ENCODE results near the gene ANKRD27.

ANKRD27 gene

DNA sequence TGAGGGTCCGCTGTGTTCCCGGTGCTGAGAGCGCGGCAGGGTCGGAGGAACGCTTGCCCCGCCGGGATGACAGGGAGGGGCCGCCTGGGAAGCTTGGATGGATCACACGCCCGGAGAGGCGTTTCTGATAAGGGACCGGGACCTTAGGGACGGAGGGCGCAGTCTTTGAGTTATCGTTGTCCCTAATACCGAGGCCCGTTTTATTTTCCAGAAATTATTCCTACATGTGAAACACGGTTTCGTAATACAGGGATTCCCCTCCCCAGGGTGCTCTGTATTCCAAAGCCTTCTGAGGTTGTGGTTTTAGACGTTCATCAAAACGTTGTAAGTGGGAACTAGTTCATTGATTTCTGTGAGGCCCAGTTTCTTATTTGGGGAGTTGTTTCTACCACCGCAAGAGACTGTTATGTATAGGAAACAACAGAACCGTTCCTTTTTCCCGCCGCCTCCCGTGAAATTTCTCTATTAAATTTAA, 93.2 kb downstream of the ANKRD27 start (continued):
- TF ChIP-seq ZNF776 (tag by site-specific recombination; IDR thresholded peaks at IDR 0.05; ENCODE audit: borderline replicate concordance): no peak
- TF ChIP-seq ZNF521 (tag by site-specific recombination; IDR thresholded peaks at IDR 0.05): no peak
- no peak for TF ChIP-seq ZNF785 (tag by site-specific recombination; IDR thresholded peaks at IDR 0.05)
- peak; percentile 75; the same call in 1 of the 2 replicates for TF ChIP-seq IKZF3 (tag by site-specific recombination; IDR thresholded peaks at IDR 0.05)
- TF ChIP-seq SALL2 (tag by site-specific recombination; IDR thresholded peaks at IDR 0.05; ENCODE audit: borderline replicate concordance): no peak
- TF ChIP-seq ZNF426 (tag by site-specific recombination; IDR thresholded peaks at IDR 0.05): no peak
- TF ChIP-seq ZNF529 (tag by site-specific recombination; IDR thresholded peaks at IDR 0.05; ENCODE audit: insufficient replicate concordance): no peak
- no peak for TF ChIP-seq ZNF561 (tag by site-specific recombination; IDR thresholded peaks at IDR 0.05; ENCODE audit: borderline replicate concordance)
- no peak for TF ChIP-seq ZNF140 (tag by site-specific recombination; IDR thresholded peaks at IDR 0.05)
- no peak; the same call in 1 of the 2 replicates for TF ChIP-seq ZNF707 (tag by site-specific recombination; IDR thresholded peaks at IDR 0.05)
- no peak for TF ChIP-seq ZNF623 (tag by site-specific recombination; IDR thresholded peaks at IDR 0.05)
- TF ChIP-seq ZBTB48 (tag by site-specific recombination; IDR thresholded peaks at IDR 0.05): peak; percentile 100
- TF ChIP-seq ZNF146 (tag by site-specific recombination; IDR thresholded peaks at IDR 0.05): 0 out of 2 replicates have a peak, but pooled peaks have one; percentile 8
- no peak for TF ChIP-seq ZNF214 (tag by site-specific recombination; IDR thresholded peaks at IDR 0.05; ENCODE audit: borderline replicate concordance)
- no peak for TF ChIP-seq ZNF654 (tag by site-specific recombination; IDR thresholded peaks at IDR 0.05; ENCODE audit: low read depth)
- TF ChIP-seq ZNF510 (tag by site-specific recombination; IDR thresholded peaks at IDR 0.05; ENCODE audit: insufficient replicate concordance): no peak
- no peak for TF ChIP-seq ZNF777 (tag by site-specific recombination; IDR thresholded peaks at IDR 0.05; ENCODE audit: borderline replicate concordance)
- no peak for TF ChIP-seq ZNF830 (tag by site-specific recombination; IDR thresholded peaks at IDR 0.05; ENCODE audit: low read depth)
- TF ChIP-seq, protein P1, sequence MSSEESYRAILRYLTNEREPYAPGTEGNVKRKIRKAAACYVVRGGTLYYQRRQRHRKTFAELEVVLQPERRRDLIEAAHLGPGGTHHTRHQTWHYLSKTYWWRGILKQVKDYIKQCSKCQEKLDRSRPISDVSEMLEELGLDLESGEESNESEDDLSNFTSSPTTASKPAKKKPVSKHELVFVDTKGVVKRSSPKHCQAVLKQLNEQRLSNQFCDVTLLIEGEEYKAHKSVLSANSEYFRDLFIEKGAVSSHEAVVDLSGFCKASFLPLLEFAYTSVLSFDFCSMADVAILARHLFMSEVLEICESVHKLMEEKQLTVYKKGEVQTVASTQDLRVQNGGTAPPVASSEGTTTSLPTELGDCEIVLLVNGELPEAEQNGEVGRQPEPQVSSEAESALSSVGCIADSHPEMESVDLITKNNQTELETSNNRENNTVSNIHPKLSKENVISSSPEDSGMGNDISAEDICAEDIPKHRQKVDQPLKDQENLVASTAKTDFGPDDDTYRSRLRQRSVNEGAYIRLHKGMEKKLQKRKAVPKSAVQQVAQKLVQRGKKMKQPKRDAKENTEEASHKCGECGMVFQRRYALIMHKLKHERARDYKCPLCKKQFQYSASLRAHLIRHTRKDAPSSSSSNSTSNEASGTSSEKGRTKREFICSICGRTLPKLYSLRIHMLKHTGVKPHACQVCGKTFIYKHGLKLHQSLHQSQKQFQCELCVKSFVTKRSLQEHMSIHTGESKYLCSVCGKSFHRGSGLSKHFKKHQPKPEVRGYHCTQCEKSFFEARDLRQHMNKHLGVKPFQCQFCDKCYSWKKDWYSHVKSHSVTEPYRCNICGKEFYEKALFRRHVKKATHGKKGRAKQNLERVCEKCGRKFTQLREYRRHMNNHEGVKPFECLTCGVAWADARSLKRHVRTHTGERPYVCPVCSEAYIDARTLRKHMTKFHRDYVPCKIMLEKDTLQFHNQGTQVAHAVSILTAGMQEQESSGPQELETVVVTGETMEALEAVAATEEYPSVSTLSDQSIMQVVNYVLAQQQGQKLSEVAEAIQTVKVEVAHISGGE (tag by site-specific recombination; conservative IDR thresholded peaks at IDR 0.05; ENCODE audit: low read depth): no peak
- TF ChIP-seq ZNF544 (tag by site-specific recombination; IDR thresholded peaks at IDR 0.05): no peak
- TF ChIP-seq, protein P2, sequence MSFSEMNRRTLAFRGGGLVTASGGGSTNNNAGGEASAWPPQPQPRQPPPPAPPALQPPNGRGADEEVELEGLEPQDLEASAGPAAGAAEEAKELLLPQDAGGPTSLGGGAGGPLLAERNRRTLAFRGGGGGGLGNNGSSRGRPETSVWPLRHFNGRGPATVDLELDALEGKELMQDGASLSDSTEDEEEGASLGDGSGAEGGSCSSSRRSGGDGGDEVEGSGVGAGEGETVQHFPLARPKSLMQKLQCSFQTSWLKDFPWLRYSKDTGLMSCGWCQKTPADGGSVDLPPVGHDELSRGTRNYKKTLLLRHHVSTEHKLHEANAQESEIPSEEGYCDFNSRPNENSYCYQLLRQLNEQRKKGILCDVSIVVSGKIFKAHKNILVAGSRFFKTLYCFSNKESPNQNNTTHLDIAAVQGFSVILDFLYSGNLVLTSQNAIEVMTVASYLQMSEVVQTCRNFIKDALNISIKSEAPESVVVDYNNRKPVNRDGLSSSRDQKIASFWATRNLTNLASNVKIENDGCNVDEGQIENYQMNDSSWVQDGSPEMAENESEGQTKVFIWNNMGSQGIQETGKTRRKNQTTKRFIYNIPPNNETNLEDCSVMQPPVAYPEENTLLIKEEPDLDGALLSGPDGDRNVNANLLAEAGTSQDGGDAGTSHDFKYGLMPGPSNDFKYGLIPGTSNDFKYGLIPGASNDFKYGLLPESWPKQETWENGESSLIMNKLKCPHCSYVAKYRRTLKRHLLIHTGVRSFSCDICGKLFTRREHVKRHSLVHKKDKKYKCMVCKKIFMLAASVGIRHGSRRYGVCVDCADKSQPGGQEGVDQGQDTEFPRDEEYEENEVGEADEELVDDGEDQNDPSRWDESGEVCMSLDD (tag by site-specific recombination; IDR thresholded peaks at IDR 0.05): 0 out of 2 replicates have a peak, but pooled peaks have one; percentile 41
- no peak for TF ChIP-seq ZNF621 (tag by site-specific recombination; IDR thresholded peaks at IDR 0.05)
- no peak for TF ChIP-seq WT1 (tag by site-specific recombination; IDR thresholded peaks at IDR 0.05)
- TF ChIP-seq ZNF175 (tag by site-specific recombination; IDR thresholded peaks at IDR 0.05): no peak

All from HEK293 (cell line).